Liver (tissue), 9 donors: ENCODE results near the gene THAP2. TPM values are rescaled to one million over a fixed set of nuclear protein-coding genes. Genes with fewer than 3 reads are reported as not detected.

ENCODE experiments used
- DNase-seq: peaks from one replicate; pipeline ENCODE4 v3.0.0-alpha.2; 2017; ENCODE audit warnings: low spot score
- H3K27ac ChIP-seq, 2 donors: one replicate each; pipeline ENCODE4 v1.7.0; 2013; ENCODE audit warnings: inconsistent platforms in 2 of 2, low read length in 2 of 2, control low read depth in 1 of 2, low read depth in 1 of 2, mild to moderate bottlenecking in 1 of 2
- H3K27me3 ChIP-seq, 4 donors: one replicate each; pipeline versions ENCODE4 v1.6.1 to v1.7.0; 2013; ENCODE audit warnings: low read length in 3 of 4, inconsistent platforms in 1 of 4, mild to moderate bottlenecking in 1 of 4, moderate library complexity in 1 of 4; ENCODE audit not compliant: control insufficient read depth in 4 of 4, insufficient read depth in 4 of 4
- H3K36me3 ChIP-seq, 4 donors: one replicate each; pipeline versions ENCODE4 v1.6.1 to v1.7.0; 2013; ENCODE audit warnings: low read length in 3 of 4, mild to moderate bottlenecking in 3 of 4, low read depth in 1 of 4, moderate library complexity in 1 of 4; ENCODE audit not compliant: control insufficient read depth in 4 of 4, insufficient read depth in 3 of 4
- H3K4me1 ChIP-seq, 4 donors: one replicate each; pipeline versions ENCODE4 v1.6.1 to v1.7.0; 2013; ENCODE audit warnings: low read length in 3 of 4, mild to moderate bottlenecking in 3 of 4, moderate library complexity in 1 of 4; ENCODE audit not compliant: control insufficient read depth in 4 of 4, insufficient read depth in 4 of 4
- H3K4me3 ChIP-seq, 3 donors: one replicate each; pipeline versions ENCODE4 v1.6.1 to v1.7.0; 2013; ENCODE audit warnings: low read length in 3 of 3, control low read depth in 1 of 3, low read depth in 1 of 3, mild to moderate bottlenecking in 1 of 3
- H3K9ac ChIP-seq, 2 donors: one replicate each; pipeline ENCODE4 v1.7.0; 2013; ENCODE audit warnings: low read length in 2 of 2, mild to moderate bottlenecking in 2 of 2, moderate library complexity in 2 of 2, control low read depth in 1 of 2, low read depth in 1 of 2
- H3K9me3 ChIP-seq, 4 donors: one replicate each; pipeline versions ENCODE4 v1.6.1 to v1.7.0; 2013; ENCODE audit warnings: low read length in 3 of 4; ENCODE audit not compliant: control insufficient read depth in 4 of 4
- ATF3 ChIP-seq: IDR thresholded peaks from 2 replicates; pipeline ENCODE4 v1.6.1; 2016; ENCODE audit warnings: antibody characterized with exemption
- CTCF ChIP-seq: fragments of 150-350 bp; IDR thresholded peaks from 2 replicates; pipeline ENCODE4 v1.5.1; 2017; ENCODE audit warnings: improper control_type of control experiment, low read depth, low read length; ENCODE audit not compliant: missing input control
- FOXA1 ChIP-seq: IDR thresholded peaks from 2 replicates; pipeline ENCODE4 v1.6.1; 2016; ENCODE audit warnings: antibody characterized with exemption
- FOXA2 ChIP-seq: IDR thresholded peaks from 2 replicates; pipeline ENCODE4 v1.6.1; 2016; ENCODE audit warnings: antibody characterized with exemption
- HNF4A ChIP-seq, 2 donors: conservative IDR thresholded peaks; 2 replicates each; pipeline ENCODE4 v1.6.1; 2016; ENCODE audit warnings: antibody characterized with exemption in 2 of 2, mild to moderate bottlenecking in 2 of 2
- HNF4G ChIP-seq: IDR thresholded peaks from 2 replicates; pipeline ENCODE4 v1.6.1; 2016; ENCODE audit warnings: antibody characterized with exemption
- JUND ChIP-seq, 2 donors: IDR thresholded peaks; 2 replicates each; pipeline ENCODE4 v1.6.1; 2016; ENCODE audit warnings: antibody characterized with exemption in 2 of 2
- MAX ChIP-seq: IDR thresholded peaks from 2 replicates; pipeline ENCODE4 v1.6.1; 2016; ENCODE audit warnings: antibody characterized with exemption
- NR2F2 ChIP-seq: IDR thresholded peaks from 2 replicates; pipeline ENCODE4 v1.6.1; 2016; ENCODE audit warnings: antibody characterized with exemption
- REST ChIP-seq: IDR thresholded peaks from 2 replicates; pipeline ENCODE4 v1.6.1; 2016; ENCODE audit warnings: antibody characterized with exemption, mild to moderate bottlenecking
- RXRA ChIP-seq, 2 donors: IDR thresholded peaks; 2 replicates each; pipeline ENCODE4 v1.6.1; 2017 to 2018; ENCODE audit warnings: antibody characterized with exemption in 2 of 2, mild to moderate bottlenecking in 1 of 2
- SP1 ChIP-seq: IDR thresholded peaks from 2 replicates; pipeline ENCODE4 v1.6.1; 2018; ENCODE audit warnings: antibody characterized with exemption, mild to moderate bottlenecking
- YY1 ChIP-seq: IDR thresholded peaks from 2 replicates; pipeline ENCODE4 v1.6.1; 2016; ENCODE audit warnings: antibody characterized with exemption, mild to moderate bottlenecking
- WGBS: extraction: QIAGEN DNeasy Blood & Tissue Kit; methylation state at CpG from one replicate; pipeline ENCODE4 v1.1.7; 2013; 5-methylcytosine and 5-hydroxymethylcytosine counted together
- polyA plus RNA-seq, 2 donors: library from polyadenylated mRNA; stranded (reverse) in 1 of 2; unstranded in 1 of 2; fragments of 200-250 nt in 1 of 2; fragments of >200 nt in 1 of 2; fragmentation: Nextera tagmentation in 1 of 2; extraction: Ambion mirVana in 1 of 2; gene quantifications; one replicate each; pipeline versions ENCODE4 v1.2.1 to v1.2.3, GENCODE V29; 2013 to 2015
- total RNA-seq, 2 donors: library from RNA; depleted of rRNA; stranded (reverse); fragments of >200 nt; gene quantifications; one replicate each; pipeline ENCODE4 v1.2.3, GENCODE V29; 2014
- donor health status: healthy.
- donor health status: healthy.
- donor health status: healthy.
- donor health status: healthy.
- donor health status: healthy.

The THAP2 gene
- total and polyA plus RNA-seq, 4 donors, result 0.82 to 2.5 (median 1.5) TPM

GRCh38 chr12:71704920-71705319, 40.8 kb downstream of the THAP2 start:
- no peaks in the 10 kb centered on the region for H3K9me3 ChIP-seq
- WGBS, result 93% methylated on average over 2 of the region's 2 CpGs
- no peak overlapping the region for H3K9ac ChIP-seq
- H3K27me3 ChIP-seq, result no peaks in the 10 kb centered on the region
- no peaks in the 10 kb centered on the region for H3K4me1 ChIP-seq
- H3K36me3 ChIP-seq, result peaks cover 0 to 7% (median 3%) of the 10 kb centered on the region in 4 donors
- no peak for TF ChIP-seq YY1
- TF ChIP-seq MAX, result no peak
- no peak for TF ChIP-seq ATF3
- no peak for DNase-seq
- H3K27ac ChIP-seq, result no peak overlapping the region
- no peak overlapping the region for H3K4me3 ChIP-seq

- H3K4me1 ChIP-seq, result no peaks in the 10 kb centered on the region
- no peaks in the 10 kb centered on the region for H3K36me3 ChIP-seq
- no peak overlapping the region for H3K4me3 ChIP-seq
- no peak overlapping the region for H3K27ac ChIP-seq
- no peaks in the 10 kb centered on the region for H3K27me3 ChIP-seq
- H3K9ac ChIP-seq, result no peak overlapping the region
- no peak for DNase-seq
- TF ChIP-seq FOXA2 (no peak), JUND (IDR thresholded peaks at IDR 0.05) (no peak), HNF4A (conservative IDR thresholded peaks at IDR 0.05) (no peak), HNF4G (no peak), ATF3 (no peak), RXRA (IDR thresholded peaks at IDR 0.05) (no peak), FOXA1 (no peak), REST (no peak), SP1 (no peak), CTCF (no peak), YY1 (no peak), NR2F2 (no peak)
- 100% methylated on average over 1 of the region's 1 CpG for WGBS
- peaks cover 0 to 7% (median 3%) of the 10 kb centered on the region in 4 donors for H3K9me3 ChIP-seq
Measured at GRCh38 chr12:71708658-71709057, 44.6 kb downstream of the THAP2 start.
